ENCODE data around the gene DOP1B.

DNA sequence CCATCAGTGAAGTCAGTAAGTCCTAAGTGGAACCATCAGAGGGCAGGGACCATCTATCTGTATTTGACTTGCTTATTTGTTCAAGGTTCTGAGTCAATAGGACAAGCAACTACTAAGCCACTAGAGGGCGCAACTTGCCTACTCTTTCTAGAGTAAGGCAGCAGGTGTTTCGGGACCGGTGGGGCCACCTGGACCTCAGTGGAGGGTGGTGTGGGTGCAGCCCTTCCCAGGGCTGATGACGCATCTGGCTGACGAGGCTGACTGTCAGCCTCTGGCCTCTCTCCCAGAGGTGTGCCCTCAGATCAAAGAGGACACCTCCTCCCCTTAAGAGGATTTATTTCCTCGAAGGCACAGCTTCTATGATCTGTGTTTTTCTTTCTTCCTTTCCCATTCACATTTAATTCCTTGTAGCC, 15.1 kb upstream of the DOP1B start:
- no peak for TF ChIP-seq FOXM1 (IDR thresholded peaks at IDR 0.05; ENCODE audit: borderline replicate concordance)
- TF ChIP-seq BHLHE40 (IDR thresholded peaks at IDR 0.05; ENCODE audit: borderline replicate concordance): no peak
- no peak for TF ChIP-seq ARNT (IDR thresholded peaks at IDR 0.05)
- TF ChIP-seq SP1 (IDR thresholded peaks at IDR 0.05): no peak
- no peak for TF ChIP-seq NFRKB (IDR thresholded peaks at IDR 0.05)
- TF ChIP-seq L3MBTL2 (conservative IDR thresholded peaks at IDR 0.05): no peak
- TF ChIP-seq ZNF384 (IDR thresholded peaks at IDR 0.05): no peak
- no peak for TF ChIP-seq FOXK2 (IDR thresholded peaks at IDR 0.05)
- TF ChIP-seq, protein P1, sequence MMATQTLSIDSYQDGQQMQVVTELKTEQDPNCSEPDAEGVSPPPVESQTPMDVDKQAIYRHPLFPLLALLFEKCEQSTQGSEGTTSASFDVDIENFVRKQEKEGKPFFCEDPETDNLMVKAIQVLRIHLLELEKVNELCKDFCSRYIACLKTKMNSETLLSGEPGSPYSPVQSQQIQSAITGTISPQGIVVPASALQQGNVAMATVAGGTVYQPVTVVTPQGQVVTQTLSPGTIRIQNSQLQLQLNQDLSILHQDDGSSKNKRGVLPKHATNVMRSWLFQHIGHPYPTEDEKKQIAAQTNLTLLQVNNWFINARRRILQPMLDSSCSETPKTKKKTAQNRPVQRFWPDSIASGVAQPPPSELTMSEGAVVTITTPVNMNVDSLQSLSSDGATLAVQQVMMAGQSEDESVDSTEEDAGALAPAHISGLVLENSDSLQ (IDR thresholded peaks at IDR 0.05): no peak
- no peak for TF ChIP-seq HDGF (IDR thresholded peaks at IDR 0.05; ENCODE audit: borderline replicate concordance)
- TF ChIP-seq TARDBP (IDR thresholded peaks at IDR 0.05): no peak
- TF ChIP-seq FOXA1 (IDR thresholded peaks at IDR 0.05): no peak
- no peak for TF ChIP-seq SUZ12 (IDR thresholded peaks at IDR 0.05)
- TF ChIP-seq CTBP1 (IDR thresholded peaks at IDR 0.05; ENCODE audit: borderline replicate concordance): no peak

Data from HEK293T (cell line).